BJ (cell line): ENCODE measurements around the gene WBP1. TPM values are rescaled to one million over a fixed set of nuclear protein-coding genes. Genes with fewer than 3 reads are reported as not detected.
"Not testable (repeated sequence)": the region's sequence is repeated elsewhere in the genome, so short reads cannot be mapped to it uniquely, and the experiment has no call there.

Experiments used
- CTCF ChIA-PET: fragments of 350-600 bp; formaldehyde crosslinking; extraction: SDS; loops from one replicate; lab custom pipeline; 2021; ENCODE audit warnings: antibody characterized with exemption, inconsistent platforms; lab: Yijun Ruan, JAX
- POLR2A ChIA-PET: fragments of 300-600 bp; sonication (Branson Sonifier 250); formaldehyde crosslinking; extraction: SDS; loops from one replicate; lab custom pipeline; 2021; ENCODE audit warnings: antibody characterized with exemption; lab: Charles Lee
- DNase-seq: peaks from one replicate; pipeline ENCODE4 v3.0.0-alpha.2; 2011; ENCODE audit warnings: low read depth
- H3K27me3 ChIP-seq: 2 replicates; pipeline ENCODE4 v1.6.0; 2011; ENCODE audit warnings: low read length; ENCODE audit not compliant: control insufficient read depth, insufficient read depth
- H3K36me3 ChIP-seq: 2 replicates; pipeline ENCODE4 v1.5.1; 2011; ENCODE audit warnings: low read length; ENCODE audit not compliant: control insufficient read depth, insufficient read depth
- H3K4me3 ChIP-seq: 2 replicates; pipeline ENCODE4 v1.5.1; 2011; ENCODE audit warnings: low read depth, mild to moderate bottlenecking, control low read depth, low read length
- polyA plus RNA-seq: library from polyadenylated mRNA; depleted of rRNA; stranded (reverse); fragments of >200 nt; gene quantifications from 2 replicates; pipeline ENCODE4 v1.2.3, GENCODE V29; 2011
- TF ChIP-seq, protein P1 (sequence below): IDR thresholded peaks from 2 replicates; pipeline ENCODE4 v1.5.1; 2011; ENCODE audit warnings: low read depth, mild to moderate bottlenecking, control low read depth, inconsistent platforms, low read length, moderate library complexity; ENCODE audit not compliant: insufficient read depth

WBP1 gene
- polyA plus RNA-seq, 1 experiment, result 92.0 TPM

DNA sequence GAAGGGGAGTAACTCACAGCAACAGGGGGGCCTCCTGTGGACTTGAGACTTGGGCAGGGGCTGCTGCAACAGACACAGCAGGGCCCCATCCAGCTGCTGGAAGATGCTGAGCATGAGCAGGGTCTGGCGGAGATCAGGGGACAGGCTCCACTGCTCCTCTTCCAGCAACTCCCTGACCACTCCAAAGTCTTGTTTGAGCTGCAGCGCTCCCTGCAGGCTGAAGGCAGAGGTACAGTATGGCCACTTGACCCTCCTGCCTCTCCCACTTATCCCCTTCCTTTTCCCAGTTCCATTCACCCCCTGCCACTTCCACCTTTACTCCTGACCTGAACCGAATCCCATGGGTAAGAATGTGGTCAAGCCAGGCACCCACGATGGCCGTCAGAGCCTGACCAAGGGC lies 16.7 kb downstream of the WBP1 start:
- TF ChIP-seq, protein P1, sequence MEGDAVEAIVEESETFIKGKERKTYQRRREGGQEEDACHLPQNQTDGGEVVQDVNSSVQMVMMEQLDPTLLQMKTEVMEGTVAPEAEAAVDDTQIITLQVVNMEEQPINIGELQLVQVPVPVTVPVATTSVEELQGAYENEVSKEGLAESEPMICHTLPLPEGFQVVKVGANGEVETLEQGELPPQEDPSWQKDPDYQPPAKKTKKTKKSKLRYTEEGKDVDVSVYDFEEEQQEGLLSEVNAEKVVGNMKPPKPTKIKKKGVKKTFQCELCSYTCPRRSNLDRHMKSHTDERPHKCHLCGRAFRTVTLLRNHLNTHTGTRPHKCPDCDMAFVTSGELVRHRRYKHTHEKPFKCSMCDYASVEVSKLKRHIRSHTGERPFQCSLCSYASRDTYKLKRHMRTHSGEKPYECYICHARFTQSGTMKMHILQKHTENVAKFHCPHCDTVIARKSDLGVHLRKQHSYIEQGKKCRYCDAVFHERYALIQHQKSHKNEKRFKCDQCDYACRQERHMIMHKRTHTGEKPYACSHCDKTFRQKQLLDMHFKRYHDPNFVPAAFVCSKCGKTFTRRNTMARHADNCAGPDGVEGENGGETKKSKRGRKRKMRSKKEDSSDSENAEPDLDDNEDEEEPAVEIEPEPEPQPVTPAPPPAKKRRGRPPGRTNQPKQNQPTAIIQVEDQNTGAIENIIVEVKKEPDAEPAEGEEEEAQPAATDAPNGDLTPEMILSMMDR, result peak; percentile 17; the same call in 1 of the 2 replicates
- POLR2A ChIA-PET, result no interaction called here
- CTCF ChIA-PET, result interaction anchor here (1.1 to 2.7 kb wide), 3 partner anchors 7 to 111 kb away, joined by 3 to 10 read pairs (median 3); partner anchors contain the start of genes CCDC142 and TTC31
- peaks cover 17% of the 10 kb centered on the region for H3K36me3 ChIP-seq
- DNase-seq, result no peak
- H3K27me3 ChIP-seq, result no peaks in the 10 kb centered on the region
- H3K4me3 ChIP-seq, result no peak overlapping the region

DNA sequence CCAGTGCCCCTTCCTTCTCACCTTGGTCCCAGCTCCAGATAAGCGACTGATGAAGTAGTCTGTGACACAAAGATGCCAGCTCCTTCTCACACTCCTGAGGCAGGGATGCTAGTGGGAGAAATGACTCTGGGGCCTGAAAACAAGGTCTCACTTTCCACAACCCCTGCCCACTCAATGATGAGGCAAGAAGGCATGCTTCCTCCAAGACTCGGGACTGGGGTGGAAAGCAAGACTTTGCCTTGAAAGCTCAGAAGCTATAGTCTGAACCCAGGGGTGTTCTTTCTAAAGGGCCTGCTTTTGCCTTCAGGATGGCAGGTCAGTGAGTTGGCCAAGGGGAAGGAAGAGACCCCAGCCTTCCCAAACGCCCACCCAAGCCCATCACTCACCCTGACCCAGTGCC lies 23.2 kb downstream of the WBP1 start:
- peaks cover 8% of the 10 kb centered on the region for H3K36me3 ChIP-seq
- no peak for DNase-seq
- ChIA-PET CTCF (interaction anchor here (1.4 to 8.1 kb wide), 7 partner anchors 8 to 146 kb away, joined by 3 to 149 read pairs (median 10); partner anchors contain the start of gene MRPL53), POLR2A (no interaction called here)
- TF ChIP-seq, protein P1, result no peak
- peak overlapping the region; percentile 91 for H3K4me3 ChIP-seq
- no peaks in the 10 kb centered on the region for H3K27me3 ChIP-seq

DNA sequence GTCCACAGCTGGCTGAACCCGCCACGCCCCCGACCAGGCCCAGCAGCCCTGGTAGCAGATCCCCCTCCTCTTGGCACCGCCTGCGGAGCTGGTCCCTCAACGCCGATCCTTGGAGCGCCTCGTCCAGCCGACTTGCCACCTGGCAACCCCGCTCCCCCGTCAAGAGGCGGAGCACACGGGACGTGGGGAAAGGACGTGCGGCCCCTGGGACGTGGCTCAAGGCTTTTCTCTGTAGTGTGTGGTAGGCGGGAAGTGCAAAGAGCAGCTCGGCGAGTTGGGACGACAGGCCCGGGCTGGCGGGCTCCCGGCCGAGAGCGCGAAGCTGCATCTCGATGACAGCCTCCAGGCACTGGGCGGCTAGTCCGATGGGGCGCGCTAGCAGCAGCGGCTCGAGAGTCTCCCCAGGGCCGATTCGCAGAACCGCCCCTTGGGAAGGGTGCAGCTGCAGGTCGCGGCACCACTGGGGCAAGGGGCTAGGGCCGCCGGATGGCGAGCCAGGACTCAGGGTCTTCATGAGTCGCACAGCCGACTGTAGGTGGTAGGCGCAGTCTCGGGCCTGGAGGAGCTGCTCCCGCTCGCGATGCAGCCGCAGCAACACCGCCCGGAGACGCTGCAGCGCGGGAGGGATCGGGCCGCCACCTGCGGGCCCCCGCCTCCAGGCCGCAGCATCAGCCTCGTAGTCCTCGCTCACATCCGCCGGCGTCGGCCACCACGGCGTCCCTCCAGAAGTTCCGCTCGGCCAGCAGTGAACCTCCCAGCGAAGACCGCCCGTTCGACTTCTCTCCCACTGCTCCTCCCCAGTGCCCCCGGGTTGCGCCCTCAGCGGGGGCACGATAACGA lies 23.9 kb downstream of the WBP1 start:
- CTCF ChIA-PET, result interaction anchor here (0.8 to 8.1 kb wide), 19 partner anchors 9 to 147 kb away, joined by 3 to 149 read pairs (median 5); partner anchors contain the start of genes INO80B, LBX2 and MRPL53
- TF ChIP-seq, protein P1, result no peak

DNA sequence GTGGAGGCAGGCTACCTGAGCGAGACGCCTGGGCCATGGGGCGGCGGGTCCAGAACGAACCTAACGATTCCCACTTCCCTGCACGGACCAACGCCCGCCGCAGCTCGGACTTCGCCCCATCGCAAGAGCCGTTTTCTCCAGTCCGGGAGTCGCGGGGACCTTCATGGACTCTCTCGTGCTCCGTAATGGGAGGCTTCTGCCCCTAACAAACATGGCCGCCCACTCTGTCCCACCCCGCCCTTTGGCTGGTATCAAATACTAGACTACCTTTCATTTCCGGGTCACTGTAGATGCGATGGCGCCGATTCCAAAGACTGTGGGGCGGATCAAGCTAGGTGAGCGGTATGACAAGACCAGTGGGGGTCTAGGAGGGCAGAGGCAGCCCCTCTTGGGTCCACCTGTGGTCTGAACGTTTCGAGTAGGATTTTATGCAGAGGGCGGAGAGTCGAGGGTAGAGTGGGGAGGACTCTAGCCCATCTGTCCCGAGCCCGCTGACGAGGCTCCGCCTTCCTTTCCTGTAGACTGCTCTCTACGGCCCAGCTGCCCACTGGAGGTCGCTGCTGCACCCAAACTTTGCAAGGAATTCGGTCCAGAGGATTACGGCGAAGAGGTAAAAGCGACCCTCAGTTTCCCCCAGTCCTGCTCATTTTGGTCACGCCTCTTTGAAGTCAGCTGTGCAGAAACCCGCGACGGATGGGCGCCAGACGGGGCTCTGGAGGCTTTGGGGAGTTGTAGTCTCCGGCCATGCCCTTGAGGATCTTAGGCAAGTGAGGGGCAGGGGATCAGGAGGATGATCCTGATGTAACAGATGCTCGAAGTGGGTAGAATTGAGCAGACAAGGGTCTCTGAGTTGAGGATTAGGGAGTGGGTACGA lies 24.8 kb downstream of the WBP1 start, which contains the start of the genes CCDC142 and TTC31:
Gene CCDC142, minus strand, starts transcription at position 198 of the 874 bp plus-strand sequence. Its CDS starts 161 bp downstream, at position 37.
Gene TTC31, plus strand, starts transcription at position 281 of the 874 bp plus-strand sequence. Its CDS starts 15 bp downstream, at position 296.
- POLR2A ChIA-PET, result interaction anchor here (0.6 kb wide), 1 partner anchor 14 kb away, joined by 5 read pairs; no protein-coding TSS in a partner anchor

More for the DNA sequence above, 23.9 kb downstream of the WBP1 start:
- peak overlapping the region; percentile 91 for H3K4me3 ChIP-seq
- POLR2A ChIA-PET, result no interaction called here
- H3K27me3 ChIP-seq, result no peaks in the 10 kb centered on the region
- peaks cover 8% of the 10 kb centered on the region for H3K36me3 ChIP-seq
- no peak for DNase-seq

DNA sequence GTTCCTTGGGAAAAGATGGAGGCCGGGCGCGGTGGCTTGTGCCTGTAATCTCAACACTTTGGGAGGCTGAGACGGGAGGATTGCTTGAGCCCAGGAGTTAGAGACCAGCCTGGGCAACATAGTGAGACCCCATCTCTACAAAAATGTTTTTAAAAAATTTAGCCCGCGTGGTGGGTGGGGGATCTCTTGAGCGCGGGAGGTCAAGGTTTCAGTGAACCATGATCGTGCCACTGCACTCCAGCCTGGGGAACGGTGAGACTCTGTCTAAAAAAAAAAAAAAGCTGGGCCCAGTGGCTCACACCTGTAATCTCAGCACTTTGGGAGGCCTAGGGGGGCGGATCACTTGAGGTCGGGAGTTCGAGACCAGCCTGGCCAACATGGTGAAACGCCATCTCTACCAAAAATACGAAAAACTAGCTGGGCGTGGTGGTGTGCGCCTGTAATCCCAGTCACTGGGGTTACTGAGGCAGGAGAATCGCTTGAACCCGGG lies 25.5 kb downstream of the WBP1 start:
- DNase-seq, H3K27me3 ChIP-seq, POLR2A ChIA-PET, H3K36me3 ChIP-seq: not testable (repeated sequence)
- CTCF ChIA-PET, result interaction anchor here (1.1 to 8.1 kb wide), 13 partner anchors 10 to 148 kb away, joined by 3 to 149 read pairs (median 10); partner anchors contain the start of genes INO80B and LBX2
- peak overlapping the region; percentile 91 for H3K4me3 ChIP-seq

More for the DNA sequence above, 24.8 kb downstream of the WBP1 start, which contains the start of the genes CCDC142 and TTC31:
- Histone ChIP-seq H3K4me3 (peak within 1 kb of the TSS; percentile 91), H3K36me3 (peaks cover 4% of the 10 kb centered on the region), H3K27me3 (no peaks in the 10 kb centered on the region)
- peak; percentile 74 for DNase-seq
- CTCF ChIA-PET, result interaction anchor here (0.8 to 8.1 kb wide), 21 partner anchors 10 to 148 kb away, joined by 3 to 149 read pairs (median 5); partner anchors contain the start of genes INO80B, LBX2 and MRPL53
- TF ChIP-seq, protein P1, result peak; percentile 92
